Heart left ventricle (tissue), 16 donors: ENCODE results near the gene ANO2. TPM values are rescaled to one million over a fixed set of nuclear protein-coding genes. Genes with fewer than 3 reads are reported as not detected.
A peak's percentile ranks its signal among the peaks of the same experiment; 100 is the strongest.

Source experiments
- ATAC-seq, 4 donors: fragments of 200-7000 bp; cut with Tn5 transposase; one replicate each; pipeline ENCODE4 v1.9.1; 2020 to 2022; ENCODE audit warnings: moderate library complexity in 4 of 4, mild to moderate bottlenecking in 3 of 4, moderate number of reproducible peaks in 1 of 4
- DNase-seq, 5 donors: peaks; one replicate each; pipeline ENCODE4 v3.0.0-alpha.2; 2020
- H3K27ac ChIP-seq, 12 donors: fragments of 200-600 bp; sonication (generic) in 4 of 12; one replicate each; pipeline versions ENCODE4 v1.5.0 to v1.8.0; 2016 to 2022; ENCODE audit warnings: mild to moderate bottlenecking in 2 of 12
- H3K27me3 ChIP-seq, 9 donors: fragments of 200-600 bp; sonication (generic) in 2 of 9; one replicate each; pipeline versions ENCODE4 v1.5.1 to v1.8.0; 2016 to 2022; ENCODE audit warnings: mild to moderate bottlenecking in 3 of 9
- H3K36me3 ChIP-seq, 9 donors: fragments of 200-600 bp; sonication (generic) in 2 of 9; one replicate each; pipeline versions ENCODE4 v1.5.0 to v1.8.0; 2018 to 2022; ENCODE audit warnings: mild to moderate bottlenecking in 2 of 9
- H3K4me1 ChIP-seq, 12 donors: fragments of 200-600 bp; sonication (generic) in 4 of 12; one replicate each; pipeline versions ENCODE4 v1.5.0 to v1.8.0; 2016 to 2022; ENCODE audit warnings: mild to moderate bottlenecking in 3 of 12
- H3K4me3 ChIP-seq, 12 donors: fragments of 200-600 bp; sonication (generic) in 4 of 12; one replicate each; pipeline versions ENCODE4 v1.5.0 to v1.8.0; 2017 to 2022; ENCODE audit warnings: mild to moderate bottlenecking in 9 of 12, moderate library complexity in 4 of 12
- H3K9me3 ChIP-seq, 12 donors: fragments of 200-600 bp; sonication (generic) in 4 of 12; one replicate each; pipeline versions ENCODE4 v1.5.0 to v1.8.0; 2016 to 2022; ENCODE audit warnings: mild to moderate bottlenecking in 1 of 12
- POLR2A ChIP-seq, 2 donors: fragments of 450-650 bp; IDR thresholded peaks; one replicate each; pipeline ENCODE4 v1.6.1; 2017; ENCODE audit warnings: antibody characterized with exemption in 2 of 2, mild to moderate bottlenecking in 2 of 2, moderate library complexity in 2 of 2
- WGBS, 4 donors: extraction: QIAGEN DNeasy Blood & Tissue Kit in 2 of 4; methylation state at CpG; one replicate each; pipeline versions ENCODE4 v1.1.5 to v1.1.7; 2013 to 2018; 5-methylcytosine and 5-hydroxymethylcytosine counted together
- intact Hi-C, 10 donors: fragments of 100-400 bp; cut with DNase I; formaldehyde crosslinking; loops; one replicate each; pipeline versions ENCODE4 v1.11.1 to v1.14.2; 2022
- polyA plus RNA-seq, 2 donors: library from polyadenylated mRNA; stranded (reverse); fragments of 200-250 nt; gene quantifications; one replicate each; pipeline ENCODE4 v1.2.3, GENCODE V29; 2013
- total RNA-seq, 9 donors: library from RNA; depleted of rRNA in 2 of 9; stranded (reverse); fragments of >200 nt in 2 of 9; fragmentation: NEBNext Ultra II Directional in 3 of 9; extraction: Animal tissue kit (Norgen Biotek cat#: 25700) in 3 of 9; gene quantifications; one replicate each; pipeline versions ENCODE4 v1.1.0 to v1.2.4, GENCODE V29; 2016 to 2023
- TF ChIP-seq, protein P1 (sequence below), 12 donors: fragments of 200-600 bp; sonication (generic) in 4 of 12; IDR thresholded peaks; one replicate each; pipeline versions ENCODE4 v1.5.0 to v1.8.0; 2018 to 2022; ENCODE audit warnings: antibody characterized with exemption in 12 of 12, mild to moderate bottlenecking in 5 of 12
- donor health status: ischemic (EF 13 %, LVEDD 7.1; RV severe dilation, severe dysfunction).
- donor health status: healthy with polysubstance abuse.
- donor health status: DM: no; HTN: yes; CAD: no.
- donor health status: DM: no; HTN: no; CAD: no.
- donor health status: ischemic (EF 25% LVEDD 6.9; RV normal size, moderate dysfunction).
- donor health status: ischemic (EF 25% LVEDD 5.7; RV mildly dilated, moderate dysfunction).
- donor health status: healthy.
- donor health status: DM: yes; HTN: yes; CAD: no.
- donor health status: ischemic (EF 35%, LVEDD 5.7; RV mildly dilated, moderate dysfunction).
- donor health status: nonischemic (EF 11% LVEDD 7.7; RV severe dilation, severe dysfunction).
- donor health status: DM: yes; HTN: yes; CAD: no.
- donor health status: PGD.
- donor health status: ischemic (EF 29% LVEDD 5.4; RV normal size, mild dysfunction).
- donor health status: nonischemic (EF 23%, LVEDD 6.1; RV moderate dilation, normal function).

ANO2 gene
- total and polyA plus RNA-seq, 11 donors: 3.4 to 19.4 (median 9.4) TPM

DNA sequence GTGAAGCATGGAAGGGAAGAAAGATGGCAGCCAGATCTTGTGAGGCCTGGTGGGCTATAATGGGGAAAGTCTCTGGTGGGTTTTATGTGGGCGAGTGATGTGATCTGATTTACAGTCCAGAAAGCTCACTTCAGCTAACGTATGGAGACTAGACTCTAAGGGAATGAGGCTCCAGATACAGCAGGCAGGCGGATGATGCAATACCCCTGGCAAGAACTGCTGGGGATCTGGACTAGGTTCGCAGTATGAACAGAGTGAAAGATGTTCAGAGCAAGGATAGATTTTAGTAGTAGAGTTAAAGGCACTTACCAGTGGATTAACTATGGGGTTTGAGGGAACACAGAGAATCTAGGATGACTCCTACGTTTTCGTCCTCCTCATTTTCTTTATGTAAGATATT is 253.1 kb downstream of the ANO2 start:
- DNase-seq (no peak), ATAC-seq (peak in 1 of 4 donors; percentile 27)
- intact Hi-C loops: no loop called here
- Histone ChIP-seq H3K9me3 (peaks cover 0 to 3% (median 0%) of the 10 kb centered on the region in 12 donors), H3K27me3 (peaks cover 0 to 5% (median 0%) of the 10 kb centered on the region in 9 donors), H3K36me3 (no peaks in the 10 kb centered on the region), H3K27ac (no peak overlapping the region), H3K4me3 (no peak overlapping the region), H3K4me1 (peaks cover 0 to 5% (median 0%) of the 10 kb centered on the region in 12 donors)
- TF ChIP-seq, protein P1, sequence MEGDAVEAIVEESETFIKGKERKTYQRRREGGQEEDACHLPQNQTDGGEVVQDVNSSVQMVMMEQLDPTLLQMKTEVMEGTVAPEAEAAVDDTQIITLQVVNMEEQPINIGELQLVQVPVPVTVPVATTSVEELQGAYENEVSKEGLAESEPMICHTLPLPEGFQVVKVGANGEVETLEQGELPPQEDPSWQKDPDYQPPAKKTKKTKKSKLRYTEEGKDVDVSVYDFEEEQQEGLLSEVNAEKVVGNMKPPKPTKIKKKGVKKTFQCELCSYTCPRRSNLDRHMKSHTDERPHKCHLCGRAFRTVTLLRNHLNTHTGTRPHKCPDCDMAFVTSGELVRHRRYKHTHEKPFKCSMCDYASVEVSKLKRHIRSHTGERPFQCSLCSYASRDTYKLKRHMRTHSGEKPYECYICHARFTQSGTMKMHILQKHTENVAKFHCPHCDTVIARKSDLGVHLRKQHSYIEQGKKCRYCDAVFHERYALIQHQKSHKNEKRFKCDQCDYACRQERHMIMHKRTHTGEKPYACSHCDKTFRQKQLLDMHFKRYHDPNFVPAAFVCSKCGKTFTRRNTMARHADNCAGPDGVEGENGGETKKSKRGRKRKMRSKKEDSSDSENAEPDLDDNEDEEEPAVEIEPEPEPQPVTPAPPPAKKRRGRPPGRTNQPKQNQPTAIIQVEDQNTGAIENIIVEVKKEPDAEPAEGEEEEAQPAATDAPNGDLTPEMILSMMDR (IDR thresholded peaks at IDR 0.05): no peak
- no peak for TF ChIP-seq POLR2A (IDR thresholded peaks at IDR 0.05)
- 69 to 82% (median 72%) methylated on average over 6 of the region's 6 CpGs for WGBS, 4 donors

DNA sequence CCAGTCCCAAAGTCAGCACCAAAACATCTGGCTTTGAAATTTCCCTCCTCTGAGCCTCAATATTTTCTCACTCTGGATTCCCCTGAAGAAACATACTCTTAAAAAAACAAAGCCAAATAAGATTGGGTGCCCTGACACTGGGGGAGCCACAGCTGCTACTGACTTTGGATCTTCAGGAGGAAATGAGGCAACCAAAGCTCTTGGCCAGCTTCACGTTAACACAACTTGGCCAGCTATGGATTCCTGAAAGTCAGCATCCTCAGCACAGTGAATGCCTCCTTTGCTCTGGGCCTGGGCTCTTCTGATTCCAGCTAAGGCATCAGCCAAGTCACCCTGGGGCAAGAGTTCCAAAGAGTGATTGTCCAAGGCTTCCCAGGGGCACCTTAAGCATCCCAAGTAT is 254.8 kb downstream of the ANO2 start:
- no peak for TF ChIP-seq POLR2A (IDR thresholded peaks at IDR 0.05)
- TF ChIP-seq, protein P1 (IDR thresholded peaks at IDR 0.05): no peak
- intact Hi-C loops: no loop called here
- Histone ChIP-seq H3K27me3 (peaks cover 0 to 5% (median 0%) of the 10 kb centered on the region in 9 donors), H3K36me3 (no peaks in the 10 kb centered on the region), H3K9me3 (no peaks in the 10 kb centered on the region), H3K4me1 (peaks cover 0 to 5% (median 0%) of the 10 kb centered on the region in 12 donors), H3K4me3 (no peak overlapping the region), H3K27ac (no peak overlapping the region)
- ATAC-seq (peak in 2 of 4 donors; percentile 41 to 51), DNase-seq (peak in 1 of 5 donors; percentile 33)
- 44 to 79% (median 53%) methylated on average over 1 of the region's 1 CpG for WGBS, 4 donors

DNA sequence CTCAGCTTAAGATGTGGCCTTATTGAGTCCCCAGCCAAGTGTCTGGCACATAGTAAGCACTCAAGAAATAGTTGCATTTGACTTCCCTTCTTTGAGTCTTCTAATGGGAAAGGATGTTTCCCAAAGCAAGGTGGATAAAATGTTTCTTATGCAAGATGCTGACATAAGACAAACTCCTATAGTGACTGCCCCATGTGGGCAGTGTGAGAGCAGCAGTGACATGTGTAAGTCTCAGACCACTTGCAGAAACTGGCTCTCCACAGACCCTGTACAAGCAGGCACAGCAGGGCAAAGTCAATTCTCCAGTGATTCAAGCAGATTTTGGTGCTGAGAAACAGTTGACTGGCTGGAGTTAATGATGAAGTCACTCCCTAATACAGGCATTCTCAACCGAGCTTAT is 255.3 kb downstream of the ANO2 start:
- no peak overlapping the region for H3K27ac ChIP-seq
- peaks cover 0 to 5% (median 0%) of the 10 kb centered on the region in 12 donors for H3K4me1 ChIP-seq
- no peak overlapping the region for H3K4me3 ChIP-seq
- H3K36me3 ChIP-seq: no peaks in the 10 kb centered on the region
- no peak for DNase-seq
- no peaks in the 10 kb centered on the region for H3K9me3 ChIP-seq
- intact Hi-C loops: no loop called here
- peaks cover 0 to 5% (median 0%) of the 10 kb centered on the region in 9 donors for H3K27me3 ChIP-seq
- ATAC-seq: no peak
- WGBS, 4 donors: 66 to 77% (median 70%) methylated on average over 1 of the region's 1 CpG
- no peak for TF ChIP-seq POLR2A (IDR thresholded peaks at IDR 0.05)
- TF ChIP-seq, protein P1 (IDR thresholded peaks at IDR 0.05): no peak

DNA sequence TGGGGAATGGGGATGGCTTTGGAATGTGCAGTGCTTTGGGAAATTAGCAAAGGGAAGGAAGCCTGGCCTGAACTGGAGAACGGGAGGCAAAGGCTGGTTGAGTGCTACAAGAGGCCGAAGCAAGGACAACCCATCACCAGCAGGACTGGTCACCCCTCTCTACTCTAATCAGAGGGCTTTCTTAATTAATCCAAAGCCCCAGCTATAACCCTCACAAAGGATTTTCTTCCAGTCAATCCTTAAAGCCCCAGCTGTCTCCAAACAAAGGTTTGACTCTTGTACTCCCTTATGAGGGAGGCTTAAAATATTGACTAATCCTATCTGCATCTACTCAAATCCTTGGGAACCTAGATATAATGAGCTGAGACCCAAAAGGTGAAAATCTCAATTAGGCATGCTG is 256.8 kb downstream of the ANO2 start:
- Histone ChIP-seq H3K27me3 (peaks cover 0 to 5% (median 0%) of the 10 kb centered on the region in 9 donors), H3K9me3 (no peaks in the 10 kb centered on the region), H3K36me3 (no peaks in the 10 kb centered on the region), H3K4me3 (no peak overlapping the region), H3K27ac (no peak overlapping the region), H3K4me1 (peaks cover 0 to 5% (median 0%) of the 10 kb centered on the region in 12 donors)
- DNase-seq (no peak), ATAC-seq (no peak)
- 71 to 83% (median 77%) methylated on average over 2 of the region's 2 CpGs for WGBS, 4 donors
- intact Hi-C loops: no loop called here
- TF ChIP-seq, protein P1 (IDR thresholded peaks at IDR 0.05): no peak
- no peak for TF ChIP-seq POLR2A (IDR thresholded peaks at IDR 0.05)
